Measurements from ENCODE around the gene PLCG2.

DNA sequence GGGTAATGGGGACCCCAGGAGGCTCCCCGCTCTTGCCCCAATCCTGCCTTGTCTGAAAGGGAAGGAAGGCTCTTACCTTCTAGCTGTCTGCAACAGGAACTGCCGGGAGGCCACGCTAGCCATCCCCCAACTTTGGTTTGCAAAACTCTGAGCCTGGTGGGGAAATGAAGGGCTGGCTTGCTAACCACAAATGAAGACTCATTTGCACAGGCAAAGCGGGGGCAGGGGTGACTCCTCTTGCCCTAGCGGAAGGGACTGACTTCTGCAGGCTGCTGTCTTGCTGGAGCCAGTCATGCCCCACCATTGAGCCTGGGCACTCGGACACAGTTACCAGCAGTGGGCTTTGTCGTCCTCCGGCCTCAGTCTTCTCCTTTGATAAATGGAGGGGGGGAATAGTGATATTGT, 52.6 kb downstream of the PLCG2 start:
- TF ChIP-seq, protein P1, sequence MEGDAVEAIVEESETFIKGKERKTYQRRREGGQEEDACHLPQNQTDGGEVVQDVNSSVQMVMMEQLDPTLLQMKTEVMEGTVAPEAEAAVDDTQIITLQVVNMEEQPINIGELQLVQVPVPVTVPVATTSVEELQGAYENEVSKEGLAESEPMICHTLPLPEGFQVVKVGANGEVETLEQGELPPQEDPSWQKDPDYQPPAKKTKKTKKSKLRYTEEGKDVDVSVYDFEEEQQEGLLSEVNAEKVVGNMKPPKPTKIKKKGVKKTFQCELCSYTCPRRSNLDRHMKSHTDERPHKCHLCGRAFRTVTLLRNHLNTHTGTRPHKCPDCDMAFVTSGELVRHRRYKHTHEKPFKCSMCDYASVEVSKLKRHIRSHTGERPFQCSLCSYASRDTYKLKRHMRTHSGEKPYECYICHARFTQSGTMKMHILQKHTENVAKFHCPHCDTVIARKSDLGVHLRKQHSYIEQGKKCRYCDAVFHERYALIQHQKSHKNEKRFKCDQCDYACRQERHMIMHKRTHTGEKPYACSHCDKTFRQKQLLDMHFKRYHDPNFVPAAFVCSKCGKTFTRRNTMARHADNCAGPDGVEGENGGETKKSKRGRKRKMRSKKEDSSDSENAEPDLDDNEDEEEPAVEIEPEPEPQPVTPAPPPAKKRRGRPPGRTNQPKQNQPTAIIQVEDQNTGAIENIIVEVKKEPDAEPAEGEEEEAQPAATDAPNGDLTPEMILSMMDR (IDR thresholded peaks at IDR 0.05; ENCODE audit: borderline replicate concordance, extremely low read depth, low read length, poor library complexity, severe bottlenecking), result peak; percentile 15
- TF ChIP-seq EZH2 (IDR thresholded peaks at IDR 0.05; ENCODE audit: borderline replicate concordance, low read depth, low read length, severe bottlenecking), result no peak

Data from DND-41 (cell line).